IPS-NIHi11 (cell line): ENCODE data around the gene CDK6.

Experiments
- DNase-seq: peaks from one replicate; pipeline ENCODE4 v3.0.0; 2012; ENCODE audit warnings: mixed read lengths, low spot score

Gene CDK6

GRCh38 chr7:92793656-92794205, 42.6 kb downstream of the CDK6 start:
- no peak for DNase-seq

- DNase-seq, result no peak
These were observed 45.4 kb downstream of the CDK6 start for GRCh38 chr7:92790992-92791391.

GRCh38 chr7:92788559-92789183, 47.7 kb downstream of the CDK6 start:
- DNase-seq, result no peak

- no peak for DNase-seq
These were observed 50.5 kb downstream of the CDK6 start for GRCh38 chr7:92785923-92786322.

- DNase-seq, result no peak
These were observed 51.4 kb downstream of the CDK6 start for GRCh38 chr7:92784935-92785334.

GRCh38 chr7:92783260-92784201, 52.8 kb downstream of the CDK6 start:
- DNase-seq, result no peak

- no peak for DNase-seq
These were observed 53.5 kb downstream of the CDK6 start for GRCh38 chr7:92782855-92783254.

- no peak for DNase-seq
These were observed 54.1 kb downstream of the CDK6 start for GRCh38 chr7:92782236-92782635.

GRCh38 chr7:92781117-92781720, 55.2 kb downstream of the CDK6 start:
- no peak for DNase-seq

GRCh38 chr7:92778972-92779371, 57.4 kb downstream of the CDK6 start:
- DNase-seq, result no peak

GRCh38 chr7:92777993-92778392, 58.4 kb downstream of the CDK6 start:
- no peak for DNase-seq

GRCh38 chr7:92773808-92774207, 62.6 kb downstream of the CDK6 start:
- no peak for DNase-seq

GRCh38 chr7:92769844-92770243, 66.5 kb downstream of the CDK6 start:
- DNase-seq, result no peak

GRCh38 chr7:92769394-92769699, 67.0 kb downstream of the CDK6 start:
- no peak for DNase-seq

- peak; percentile 16 for DNase-seq
These were observed 67.6 kb downstream of the CDK6 start for GRCh38 chr7:92768501-92769393.

GRCh38 chr7:92767437-92767836, 68.9 kb downstream of the CDK6 start:
- DNase-seq, result no peak

- DNase-seq, result no peak
These were observed 69.8 kb downstream of the CDK6 start for GRCh38 chr7:92766461-92767003.

- DNase-seq, result no peak
These were observed 70.6 kb downstream of the CDK6 start for GRCh38 chr7:92765725-92766124.

GRCh38 chr7:92763636-92764423, 72.5 kb downstream of the CDK6 start:
- peak; percentile 76 for DNase-seq

GRCh38 chr7:92762851-92763250, 73.5 kb downstream of the CDK6 start:
- DNase-seq, result no peak
